GM10266 (cell line): ENCODE data around the gene PYCARD.

ENCODE experiments used
- DNase-seq: peaks from one replicate; pipeline ENCODE4 v3.0.0; 2012; ENCODE audit errors: extremely low spot score
- CTCF ChIP-seq: IDR thresholded peaks from 2 replicates; pipeline ENCODE4 v1.5.1; 2012; ENCODE audit warnings: mild to moderate bottlenecking, low read depth; ENCODE audit not compliant: control insufficient read depth, insufficient read depth; ENCODE audit errors: missing control alignments

Gene PYCARD

GRCh38 chr16:31242206-31242605 is 39.6 kb upstream of the PYCARD start:
- TF ChIP-seq CTCF = no peak
- no peak for DNase-seq

DNA sequence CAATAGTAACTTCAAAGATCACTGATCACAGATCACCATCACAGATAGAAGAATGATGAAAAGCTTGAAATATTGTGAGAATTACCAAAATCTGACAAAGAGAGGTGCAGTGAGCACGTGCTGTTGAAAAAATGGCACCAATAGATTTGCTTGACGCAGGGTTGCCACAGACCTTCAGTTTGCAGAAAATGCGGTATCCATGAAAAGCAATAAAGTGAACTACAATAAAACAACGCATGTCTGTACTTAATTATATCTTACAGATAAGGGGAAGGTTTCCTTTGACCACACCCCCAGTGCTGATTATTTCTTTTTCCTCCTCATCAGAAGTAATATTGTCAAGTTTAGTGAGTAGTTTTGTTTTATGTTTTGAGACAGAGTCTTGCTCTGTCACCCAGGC is 35.5 kb upstream of the PYCARD start:
- no peak for DNase-seq
- TF ChIP-seq CTCF = no peak

DNA sequence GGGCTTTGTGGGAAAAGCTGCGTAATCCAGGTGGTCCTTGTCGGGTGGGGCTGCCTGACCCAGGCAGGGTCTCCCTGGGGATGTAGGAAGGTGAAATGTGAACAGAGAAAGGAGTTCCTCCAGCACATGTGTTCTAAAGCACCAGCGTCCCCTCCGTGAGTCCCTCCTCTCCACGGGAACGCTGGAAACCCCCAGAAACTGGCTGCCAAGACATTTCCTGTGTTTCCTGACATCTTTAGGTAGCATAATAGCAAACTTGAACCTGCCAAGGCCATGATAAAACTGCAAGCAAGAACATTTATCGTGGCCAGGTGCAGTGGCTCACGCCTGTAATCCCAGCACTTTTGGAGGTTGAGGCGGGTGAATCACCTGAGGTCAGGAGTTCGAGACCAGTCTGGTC is 26.9 kb upstream of the PYCARD start:
- DNase-seq = peak; percentile 14

GRCh38 chr16:31228206-31228605 is 25.6 kb upstream of the PYCARD start:
- no peak for DNase-seq
- TF ChIP-seq CTCF = no peak

More for the DNA sequence above, 26.9 kb upstream of the PYCARD start:
- TF ChIP-seq CTCF = no peak

GRCh38 chr16:31225193-31225592 is 22.6 kb upstream of the PYCARD start:
- TF ChIP-seq CTCF = no peak
- DNase-seq = peak; percentile 22

DNA sequence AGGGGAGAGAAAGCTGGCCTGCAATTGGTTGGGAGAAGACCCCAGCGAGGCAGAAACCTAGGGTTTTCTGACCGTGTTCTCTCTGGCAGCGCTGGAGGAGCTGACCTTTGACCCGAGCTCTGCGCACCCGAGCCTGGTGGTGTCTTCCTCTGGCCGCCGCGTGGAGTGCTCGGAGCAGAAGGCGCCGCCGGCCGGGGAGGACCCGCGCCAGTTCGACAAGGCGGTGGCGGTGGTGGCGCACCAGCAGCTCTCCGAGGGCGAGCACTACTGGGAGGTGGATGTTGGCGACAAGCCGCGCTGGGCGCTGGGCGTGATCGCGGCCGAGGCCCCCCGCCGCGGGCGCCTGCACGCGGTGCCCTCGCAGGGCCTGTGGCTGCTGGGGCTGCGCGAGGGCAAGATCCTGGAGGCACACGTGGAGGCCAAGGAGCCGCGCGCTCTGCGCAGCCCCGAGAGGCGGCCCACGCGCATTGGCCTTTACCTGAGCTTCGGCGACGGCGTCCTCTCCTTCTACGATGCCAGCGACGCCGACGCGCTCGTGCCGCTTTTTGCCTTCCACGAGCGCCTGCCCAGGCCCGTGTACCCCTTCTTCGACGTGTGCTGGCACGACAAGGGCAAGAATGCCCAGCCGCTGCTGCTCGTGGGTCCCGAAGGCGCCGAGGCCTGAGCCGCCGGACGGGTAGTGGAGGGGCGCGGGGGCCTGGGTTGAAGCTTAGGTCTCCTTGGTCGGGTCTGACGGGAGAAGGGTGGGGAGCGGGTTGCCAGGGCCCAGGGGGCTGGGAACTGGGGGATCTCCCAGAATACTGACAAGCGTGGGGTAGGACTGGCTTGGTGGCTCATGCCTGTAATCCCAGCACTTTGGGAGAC is 21.8 kb upstream of the PYCARD start:
- DNase-seq = peak; percentile 30
- TF ChIP-seq CTCF = no peak

DNA sequence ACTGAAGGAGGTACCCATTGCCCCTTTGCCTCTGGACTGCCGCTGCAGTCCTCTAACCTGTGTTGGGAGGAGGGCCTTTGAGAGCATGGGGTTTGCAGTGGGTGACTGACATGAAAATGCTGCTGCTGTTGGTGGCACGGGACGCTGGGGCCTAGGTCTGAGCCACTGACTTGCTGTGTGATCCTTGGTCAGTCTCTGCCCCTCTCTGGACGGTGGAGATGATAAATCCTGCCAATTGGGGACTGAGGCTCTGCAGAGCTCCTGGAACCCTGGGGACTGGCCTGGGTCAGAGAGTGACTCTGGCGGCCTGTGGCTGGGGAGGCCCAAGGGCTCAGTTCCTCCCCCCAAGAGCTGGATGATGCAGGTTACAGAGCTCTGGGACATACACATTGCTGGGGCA is 20.5 kb upstream of the PYCARD start:
- TF ChIP-seq CTCF = no peak
- DNase-seq = peak; percentile 24
